ENCODE results near the gene ELFN2.
"Not testable (repeated sequence)": the region's sequence is repeated elsewhere in the genome, so short reads cannot be mapped to it uniquely, and the experiment has no call there.

The ELFN2 gene

GRCh38 chr22:37331856-37332536 is 95.3 kb downstream of the ELFN2 start:
- DNase-seq: no peak

- no peak for DNase-seq
These were observed 96.2 kb downstream of the ELFN2 start for GRCh38 chr22:37331034-37331428.

GRCh38 chr22:37330200-37331033 is 96.9 kb downstream of the ELFN2 start:
- peak; percentile 38 to 44 for DNase-seq

GRCh38 chr22:37329238-37330140 is 97.8 kb downstream of the ELFN2 start:
- no peak for DNase-seq

- DNase-seq: not testable (repeated sequence)
These were observed 98.6 kb downstream of the ELFN2 start for GRCh38 chr22:37328538-37329237.

GRCh38 chr22:37328017-37328416 is 99.3 kb downstream of the ELFN2 start:
- DNase-seq: no peak

GRCh38 chr22:37326726-37327125 is 100.6 kb downstream of the ELFN2 start:
- no peak for DNase-seq

GRCh38 chr22:37325039-37325395 is 102.3 kb downstream of the ELFN2 start:
- DNase-seq: no peak

GRCh38 chr22:37324340-37325038 is 102.8 kb downstream of the ELFN2 start:
- no peak for DNase-seq

DNA sequence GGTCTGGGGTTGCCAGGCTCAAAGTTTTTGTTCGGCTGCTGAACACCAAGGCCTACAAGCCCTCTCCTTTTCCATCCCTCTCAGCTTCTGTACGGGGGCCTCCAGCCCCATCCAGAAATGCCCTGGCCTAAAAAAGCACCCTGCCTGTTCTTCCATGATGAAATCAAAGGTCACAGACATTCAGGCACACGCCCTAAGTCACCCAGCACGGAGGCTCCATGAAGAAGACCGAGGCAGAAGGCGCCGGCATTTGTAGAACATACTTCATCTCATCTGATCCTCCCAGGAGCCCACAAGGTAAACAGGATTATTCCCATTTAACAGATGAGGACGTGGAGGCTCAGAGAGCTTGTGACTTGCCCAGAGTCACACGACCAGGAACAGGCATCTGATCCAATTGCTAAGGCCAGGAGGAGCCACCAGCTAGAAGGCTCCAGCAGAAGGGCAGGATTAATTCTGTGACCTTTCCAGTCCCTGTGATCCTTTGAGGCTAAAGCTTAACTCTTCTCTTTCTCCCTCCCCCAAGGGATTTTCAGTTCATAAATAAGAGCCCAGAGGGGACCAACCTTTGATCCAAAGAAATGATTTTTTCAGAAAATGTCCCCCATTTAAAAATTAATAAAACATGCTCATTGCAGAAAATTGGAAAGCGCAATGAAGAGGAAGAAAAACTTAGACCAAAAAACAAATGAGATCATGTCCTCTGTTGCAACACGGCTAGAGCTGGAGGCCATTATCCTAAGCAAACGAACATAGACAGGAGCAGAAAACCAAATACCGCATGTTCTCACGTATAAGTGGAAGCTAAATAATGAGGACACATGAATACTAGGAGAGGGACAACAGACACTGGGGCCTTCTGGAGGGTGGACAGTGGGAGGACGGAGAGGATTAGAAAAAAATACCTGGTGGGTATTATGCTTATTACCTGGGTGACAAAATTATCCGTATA is 106.3 kb downstream of the ELFN2 start:
- no peak for DNase-seq

- DNase-seq: no peak
These were observed 107.8 kb downstream of the ELFN2 start for GRCh38 chr22:37319469-37319868.

- DNase-seq: no peak
These were observed 108.7 kb downstream of the ELFN2 start for GRCh38 chr22:37318364-37319109.

All from stimulated activated CD4-positive, alpha-beta T cell treated with anti-CD3 and anti-CD28 coated beads, Interleukin-2, amount 100 ng/mL, for 48 hours (primary cell).